Smooth muscle cell (in vitro differentiated cells): ENCODE measurements around the gene TMEM141. TPM values are rescaled to one million over a fixed set of nuclear protein-coding genes. Genes with fewer than 3 reads are reported as not detected.

Experiments used
- DNase-seq: peaks from one replicate; lab custom pipeline; 2025; ENCODE audit not compliant: unreplicated experiment; lab: John Stamatoyannopoulos, UW
- H2AFZ ChIP-seq: fragments of 200-600 bp; sonication (generic); 2 replicates; pipeline ENCODE4 v1.6.0; 2016; ENCODE audit warnings: antibody characterized with exemption, low read depth, mild to moderate bottlenecking
- H3F3A ChIP-seq: fragments of 200-600 bp; sonication (generic); 2 replicates; pipeline ENCODE4 v1.6.0; 2017; ENCODE audit warnings: antibody characterized with exemption, low read depth
- H3K27ac ChIP-seq: fragments of 200-600 bp; sonication (generic); 2 replicates; pipeline ENCODE4 v1.5.1; 2016; ENCODE audit warnings: low read depth, mild to moderate bottlenecking
- H3K27me3 ChIP-seq: fragments of 200-600 bp; sonication (generic); 2 replicates; pipeline ENCODE4 v1.6.1; 2016; ENCODE audit warnings: low read depth, mild to moderate bottlenecking
- H3K36me3 ChIP-seq: fragments of 200-600 bp; sonication (generic); 2 replicates; pipeline ENCODE4 v1.5.1; 2016; ENCODE audit warnings: low read depth
- H3K4me1 ChIP-seq: fragments of 200-600 bp; sonication (generic); 2 replicates; pipeline ENCODE4 v1.5.1; 2016; ENCODE audit warnings: low read depth
- H3K4me2 ChIP-seq: fragments of 200-600 bp; sonication (generic); 2 replicates; pipeline ENCODE4 v1.6.0; 2016; ENCODE audit warnings: mild to moderate bottlenecking
- H3K4me3 ChIP-seq: fragments of 200-600 bp; sonication (generic); 2 replicates; pipeline ENCODE4 v1.5.1; 2016; ENCODE audit warnings: mild to moderate bottlenecking
- H3K79me2 ChIP-seq: fragments of 200-600 bp; sonication (generic); 2 replicates; pipeline ENCODE4 v1.6.0; 2016; ENCODE audit warnings: low read depth, mild to moderate bottlenecking
- H3K9ac ChIP-seq: fragments of 200-600 bp; sonication (generic); 2 replicates; pipeline ENCODE4 v1.6.0; 2016; ENCODE audit warnings: low read depth
- H3K9me3 ChIP-seq: fragments of 200-600 bp; sonication (generic); replicated peaks from 2 replicates; pipeline ENCODE4 v1.5.1; 2016; ENCODE audit warnings: low read depth
- H4K20me1 ChIP-seq: fragments of 200-600 bp; sonication (generic); 2 replicates; pipeline ENCODE4 v1.6.0; 2016; ENCODE audit warnings: low read depth
- WGBS: methylation state at CpG from one replicate; pipeline ENCODE4 v1.1.7; 2016; ENCODE audit warnings: low lambda C conversion rate; 5-methylcytosine and 5-hydroxymethylcytosine counted together
- polyA plus RNA-seq: library from polyadenylated mRNA; unstranded; fragments of >200 nt; fragmentation: Nextera tagmentation; extraction: Ambion mirVana; gene quantifications from 2 replicates; pipeline ENCODE4 v1.2.1, GENCODE V29; 2016
- total RNA-seq: library from RNA; depleted of rRNA; stranded (reverse); fragments of >200 nt; gene quantifications from 2 replicates; pipeline ENCODE4 v1.2.3, GENCODE V29; 2014
- TF ChIP-seq, protein P1 (sequence below): fragments of 200-600 bp; sonication (generic); IDR thresholded peaks from 2 replicates; pipeline ENCODE4 v1.5.1; 2017; ENCODE audit warnings: borderline replicate concordance, mild to moderate bottlenecking, antibody characterized with exemption; ENCODE audit not compliant: insufficient read depth, poor library complexity, severe bottlenecking

Gene TMEM141
- total and polyA plus RNA-seq, 2 experiments from 2014 or later, result 75.4 to 112 TPM

DNA sequence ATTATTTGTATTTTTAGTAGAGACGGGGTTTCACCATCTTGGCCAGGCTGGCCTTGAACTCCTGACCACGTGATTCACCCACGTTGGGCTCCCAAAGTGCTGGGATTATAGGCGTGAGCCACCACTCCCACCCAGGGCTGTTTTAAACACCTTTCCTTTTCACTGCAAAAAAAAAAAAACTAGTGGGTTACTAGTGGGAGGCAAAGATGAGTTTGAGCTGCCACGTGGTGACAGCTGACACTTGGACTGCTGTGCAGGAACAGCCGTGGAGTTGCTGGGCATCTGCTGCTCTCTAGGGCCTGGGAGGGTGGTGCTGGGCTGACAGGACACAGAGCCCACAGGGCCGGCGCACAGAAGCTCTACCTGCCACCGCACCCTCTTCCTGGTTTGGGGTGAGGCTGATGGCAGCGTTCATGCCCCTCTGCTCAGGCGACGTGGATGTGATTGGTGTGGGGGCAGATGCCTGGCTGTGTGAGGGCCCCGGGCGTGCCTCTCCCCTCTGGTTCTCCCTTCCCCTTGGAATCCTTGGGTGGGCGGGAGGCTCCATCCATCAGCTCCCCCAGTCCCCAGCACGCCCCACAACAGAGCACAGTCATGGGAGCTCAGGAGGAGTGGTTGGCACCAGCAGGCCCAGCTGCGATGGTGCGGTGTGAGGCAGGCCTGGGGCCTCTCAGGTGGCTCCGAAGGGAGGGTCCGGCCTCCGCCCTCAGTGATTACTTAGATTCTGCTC, 33.5 kb downstream of the TMEM141 start:
- Histone ChIP-seq H3K4me2 (no peak overlapping the region), H3F3A (no peaks in the 10 kb centered on the region), H3K36me3 (no peaks in the 10 kb centered on the region), H3K9me3 (no peaks in the 10 kb centered on the region), H3K27ac (no peak overlapping the region), H3K4me3 (no peak overlapping the region), H3K27me3 (no peaks in the 10 kb centered on the region), H3K9ac (no peak overlapping the region), H3K79me2 (peaks cover 30% of the 10 kb centered on the region), H2AFZ (no peak overlapping the region), H3K4me1 (peaks cover 4% of the 10 kb centered on the region), H4K20me1 (peaks cover 60% of the 10 kb centered on the region)
- 96% methylated on average over 21 of the region's 21 CpGs for WGBS
- TF ChIP-seq, protein P1, sequence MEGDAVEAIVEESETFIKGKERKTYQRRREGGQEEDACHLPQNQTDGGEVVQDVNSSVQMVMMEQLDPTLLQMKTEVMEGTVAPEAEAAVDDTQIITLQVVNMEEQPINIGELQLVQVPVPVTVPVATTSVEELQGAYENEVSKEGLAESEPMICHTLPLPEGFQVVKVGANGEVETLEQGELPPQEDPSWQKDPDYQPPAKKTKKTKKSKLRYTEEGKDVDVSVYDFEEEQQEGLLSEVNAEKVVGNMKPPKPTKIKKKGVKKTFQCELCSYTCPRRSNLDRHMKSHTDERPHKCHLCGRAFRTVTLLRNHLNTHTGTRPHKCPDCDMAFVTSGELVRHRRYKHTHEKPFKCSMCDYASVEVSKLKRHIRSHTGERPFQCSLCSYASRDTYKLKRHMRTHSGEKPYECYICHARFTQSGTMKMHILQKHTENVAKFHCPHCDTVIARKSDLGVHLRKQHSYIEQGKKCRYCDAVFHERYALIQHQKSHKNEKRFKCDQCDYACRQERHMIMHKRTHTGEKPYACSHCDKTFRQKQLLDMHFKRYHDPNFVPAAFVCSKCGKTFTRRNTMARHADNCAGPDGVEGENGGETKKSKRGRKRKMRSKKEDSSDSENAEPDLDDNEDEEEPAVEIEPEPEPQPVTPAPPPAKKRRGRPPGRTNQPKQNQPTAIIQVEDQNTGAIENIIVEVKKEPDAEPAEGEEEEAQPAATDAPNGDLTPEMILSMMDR, result no peak
- DNase-seq, result no peak

DNA sequence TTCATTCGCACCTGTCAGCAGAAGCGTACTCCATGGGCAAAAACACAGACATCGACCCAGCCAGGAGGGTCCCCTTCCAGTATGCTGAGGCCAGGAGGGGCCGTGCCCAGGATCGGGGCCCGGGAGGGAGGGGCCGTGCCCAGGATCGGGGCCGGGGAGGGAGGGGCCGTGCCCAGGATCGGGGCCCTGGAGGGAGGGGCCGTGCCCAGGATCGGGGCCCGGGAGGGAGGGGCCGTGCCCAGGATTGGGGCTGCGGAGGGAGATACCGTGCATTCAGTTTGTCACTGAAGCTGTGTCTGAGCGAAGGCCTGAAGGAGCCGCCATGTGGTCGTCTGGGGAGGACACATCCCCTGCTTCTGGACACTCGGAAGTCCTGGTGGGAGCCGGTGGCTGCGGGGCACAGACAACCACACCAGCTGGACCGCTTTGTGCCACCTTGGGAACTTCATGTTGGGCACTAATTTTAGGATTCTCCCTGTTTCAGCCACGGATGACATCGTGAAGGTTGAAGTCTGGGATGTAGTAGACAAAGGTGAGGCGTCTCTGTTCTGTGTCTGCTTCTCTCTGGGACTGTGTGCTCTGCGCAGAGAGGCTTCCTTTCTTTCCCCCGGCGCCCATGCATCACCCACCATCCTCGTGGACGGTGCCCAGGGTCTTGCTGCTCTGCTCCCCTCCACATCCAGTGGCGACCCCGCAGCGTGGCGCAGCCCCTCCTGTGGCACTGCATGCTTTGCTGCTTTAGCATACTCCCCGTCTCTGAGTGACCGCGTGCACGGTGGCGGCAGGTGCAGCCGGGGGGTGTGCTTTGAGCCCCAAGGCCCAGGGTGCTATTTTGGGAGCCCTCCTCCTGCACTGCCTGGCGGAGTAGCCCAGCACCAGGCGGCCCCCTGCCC, 34.4 kb downstream of the TMEM141 start:
- peaks cover 4% of the 10 kb centered on the region for H3K4me1 ChIP-seq
- TF ChIP-seq, protein P1, result no peak
- peaks cover 52% of the 10 kb centered on the region for H4K20me1 ChIP-seq
- no peak overlapping the region for H3K27ac ChIP-seq
- no peak overlapping the region for H3K4me3 ChIP-seq
- DNase-seq, result no peak
- H3K9me3 ChIP-seq, result no peaks in the 10 kb centered on the region
- H3K9ac ChIP-seq, result no peak overlapping the region
- H3K4me2 ChIP-seq, result no peak overlapping the region
- H2AFZ ChIP-seq, result no peak overlapping the region
- no peaks in the 10 kb centered on the region for H3F3A ChIP-seq
- WGBS, result 97% methylated on average over 29 of the region's 44 CpGs
- no peaks in the 10 kb centered on the region for H3K27me3 ChIP-seq
- no peaks in the 10 kb centered on the region for H3K36me3 ChIP-seq
- H3K79me2 ChIP-seq, result peaks cover 22% of the 10 kb centered on the region

DNA sequence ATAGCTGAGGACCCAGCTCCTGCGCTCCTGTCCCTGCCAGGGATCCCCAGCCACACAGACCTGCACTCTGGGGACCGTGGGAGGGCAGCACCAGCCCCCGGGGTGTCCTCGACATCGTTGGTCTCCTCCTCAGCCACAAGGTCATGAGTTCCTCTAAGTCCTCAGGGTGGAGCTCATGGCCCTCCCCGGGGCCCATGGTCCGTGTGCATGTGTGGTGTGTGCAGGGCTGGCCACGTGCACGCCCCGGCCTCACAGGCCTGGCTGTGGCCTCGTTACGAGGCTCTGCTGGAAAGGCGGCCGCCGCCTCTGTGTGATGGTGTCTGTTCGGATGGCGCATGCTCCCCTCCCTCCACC, 35.0 kb downstream of the TMEM141 start:
- Histone ChIP-seq H3K27me3 (no peaks in the 10 kb centered on the region), H3K4me3 (no peak overlapping the region), H3F3A (no peaks in the 10 kb centered on the region), H2AFZ (no peak overlapping the region), H3K4me1 (no peaks in the 10 kb centered on the region), H3K9me3 (no peaks in the 10 kb centered on the region), H3K9ac (no peak overlapping the region), H3K79me2 (peaks cover 16% of the 10 kb centered on the region), H3K4me2 (no peak overlapping the region), H3K27ac (no peak overlapping the region), H3K36me3 (no peaks in the 10 kb centered on the region), H4K20me1 (peaks cover 51% of the 10 kb centered on the region)
- WGBS, result 97% methylated on average over 16 of the region's 17 CpGs
- TF ChIP-seq, protein P1, result no peak
- no peak for DNase-seq
